ENCODE data around the gene EIF4A3. TPM values are rescaled to one million over a fixed set of nuclear protein-coding genes. Genes with fewer than 3 reads are reported as not detected.

The EIF4A3 gene
- total RNA-seq, 1 donor, result 84.6 TPM

GRCh38 chr17:80183581-80184422 lies 36.9 kb upstream of the EIF4A3 start:
- H3K4me3 ChIP-seq (ENCODE audit: low read depth, low read length), result no peak overlapping the region
- no peak for TF ChIP-seq CTCF (IDR thresholded peaks at IDR 0.05; ENCODE audit: insufficient read depth, low read depth, low read length)
- DNase-seq (ENCODE audit: low read depth), result no peak

DNA sequence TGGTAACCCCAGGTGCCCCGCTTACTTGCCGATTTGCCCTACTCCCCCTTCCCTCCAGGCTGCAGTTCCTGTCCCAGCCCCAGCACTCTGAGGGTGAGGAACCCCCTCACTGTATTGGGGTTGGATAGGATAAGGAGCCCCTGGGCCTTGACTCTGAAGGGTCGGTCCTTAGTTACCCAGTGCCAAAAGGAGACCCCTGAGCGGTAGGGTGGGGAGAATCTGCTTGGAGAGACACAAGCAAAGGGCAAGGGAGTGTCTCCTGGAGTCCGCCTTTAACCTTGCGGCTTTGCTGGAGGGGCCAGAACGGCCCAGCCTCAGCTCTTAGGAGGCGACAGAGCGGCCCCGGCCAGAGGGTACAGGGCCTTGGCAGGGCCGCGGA lies 35.9 kb upstream of the EIF4A3 start:
- DNase-seq (ENCODE audit: low read depth), result no peak
- no peak for TF ChIP-seq CTCF (IDR thresholded peaks at IDR 0.05; ENCODE audit: insufficient read depth, low read depth, low read length)

GRCh38 chr17:80182118-80182844 lies 35.4 kb upstream of the EIF4A3 start:
- DNase-seq (ENCODE audit: low read depth), result no peak
- TF ChIP-seq CTCF (IDR thresholded peaks at IDR 0.05; ENCODE audit: insufficient read depth, low read depth, low read length), result no peak
- H3K4me3 ChIP-seq (ENCODE audit: low read depth, low read length), result no peak overlapping the region

More for the DNA sequence above, 35.9 kb upstream of the EIF4A3 start:
- H3K4me3 ChIP-seq (ENCODE audit: low read depth, low read length), result no peak overlapping the region

GRCh38 chr17:80181431-80181830 lies 34.5 kb upstream of the EIF4A3 start:
- DNase-seq (ENCODE audit: low read depth), result no peak
- no peak for TF ChIP-seq CTCF (IDR thresholded peaks at IDR 0.05; ENCODE audit: insufficient read depth, low read depth, low read length)
- no peak overlapping the region for H3K4me3 ChIP-seq (ENCODE audit: low read depth, low read length)

DNA sequence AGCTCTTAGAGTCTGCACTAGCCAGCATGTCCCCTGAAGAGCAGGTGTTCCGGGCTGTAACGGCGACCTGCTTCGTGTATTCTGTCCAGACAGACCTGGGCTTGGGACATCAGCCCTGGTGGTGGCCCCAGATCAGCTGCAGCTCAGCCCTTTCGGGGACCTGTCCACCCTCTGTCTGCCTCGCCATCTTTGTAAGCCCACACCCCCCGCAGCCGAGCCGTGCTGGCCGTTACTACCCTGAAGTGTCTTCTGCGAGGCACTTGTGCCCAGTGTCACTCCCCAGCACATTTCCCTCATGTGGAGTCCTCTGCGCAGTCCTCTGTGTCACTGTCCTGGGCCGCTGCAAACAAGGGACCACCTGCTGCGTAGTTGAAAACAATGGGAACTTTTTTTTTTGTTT lies 33.3 kb upstream of the EIF4A3 start:
- no peak for TF ChIP-seq CTCF (IDR thresholded peaks at IDR 0.05; ENCODE audit: insufficient read depth, low read depth, low read length)
- no peak overlapping the region for H3K4me3 ChIP-seq (ENCODE audit: low read depth, low read length)
- no peak for DNase-seq (ENCODE audit: low read depth)

- H3K4me3 ChIP-seq (ENCODE audit: low read depth, low read length), result no peak overlapping the region
- no peak for TF ChIP-seq CTCF (IDR thresholded peaks at IDR 0.05; ENCODE audit: insufficient read depth, low read depth, low read length)
- DNase-seq (ENCODE audit: low read depth), result peak; percentile 17
Observed at GRCh38 chr17:80177986-80178595, 31.2 kb upstream of the EIF4A3 start.

Data from fibroblast of villous mesenchyme (primary cell).